Dedifferentiated amniotic fluid mesenchymal stem cell (primary cell): ENCODE data around the gene WDR33.

Source experiments
- DNase-seq: peaks from one replicate; pipeline ENCODE4 v3.0.0-alpha.2; 2016; ENCODE audit errors: extremely low spot score

The WDR33 gene

GRCh38 chr2:127695491-127696472 lies 115.2 kb downstream of the WDR33 start:
- DNase-seq: peak; percentile 53

DNA sequence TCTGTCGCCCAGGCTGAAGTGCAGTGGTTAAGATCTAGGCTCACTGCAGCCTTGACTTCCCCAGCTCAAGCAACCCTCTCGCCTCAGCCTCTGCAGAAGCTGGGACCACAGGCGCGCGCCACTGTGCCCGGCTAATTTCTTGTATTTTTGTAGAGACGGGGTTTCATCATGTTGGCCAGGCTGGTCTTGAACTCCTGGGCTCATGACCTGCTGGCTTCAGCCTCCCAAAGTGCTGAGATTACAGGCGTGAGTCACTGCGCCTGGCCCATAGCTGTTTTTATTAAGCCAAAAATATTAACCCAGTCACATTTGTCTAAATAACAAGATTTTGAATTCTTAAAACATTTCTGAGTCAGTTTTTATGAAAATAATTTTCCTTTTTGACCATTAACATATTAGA lies 116.0 kb downstream of the WDR33 start:
- DNase-seq: no peak

- DNase-seq: no peak
Observed at GRCh38 chr2:127690696-127691095, 120.3 kb downstream of the WDR33 start.

DNA sequence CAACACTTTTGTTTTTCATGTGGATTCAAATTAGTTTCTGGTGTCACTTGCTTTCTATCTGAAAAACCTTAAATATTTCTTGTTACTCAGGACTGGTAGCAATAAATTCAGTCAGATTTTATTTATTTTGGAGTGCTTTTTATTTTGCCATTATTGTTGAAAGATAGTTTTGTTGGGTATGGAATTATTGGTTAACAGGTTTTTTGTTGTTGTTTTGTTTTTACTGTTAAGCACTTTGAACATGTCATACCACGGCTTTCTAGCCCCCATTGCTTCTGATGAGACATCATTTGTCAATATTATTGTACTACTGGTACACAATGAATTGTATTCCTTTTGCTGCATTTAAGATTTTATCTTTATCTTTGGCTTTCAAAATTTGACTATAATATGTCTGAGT lies 122.6 kb downstream of the WDR33 start:
- DNase-seq: no peak

DNA sequence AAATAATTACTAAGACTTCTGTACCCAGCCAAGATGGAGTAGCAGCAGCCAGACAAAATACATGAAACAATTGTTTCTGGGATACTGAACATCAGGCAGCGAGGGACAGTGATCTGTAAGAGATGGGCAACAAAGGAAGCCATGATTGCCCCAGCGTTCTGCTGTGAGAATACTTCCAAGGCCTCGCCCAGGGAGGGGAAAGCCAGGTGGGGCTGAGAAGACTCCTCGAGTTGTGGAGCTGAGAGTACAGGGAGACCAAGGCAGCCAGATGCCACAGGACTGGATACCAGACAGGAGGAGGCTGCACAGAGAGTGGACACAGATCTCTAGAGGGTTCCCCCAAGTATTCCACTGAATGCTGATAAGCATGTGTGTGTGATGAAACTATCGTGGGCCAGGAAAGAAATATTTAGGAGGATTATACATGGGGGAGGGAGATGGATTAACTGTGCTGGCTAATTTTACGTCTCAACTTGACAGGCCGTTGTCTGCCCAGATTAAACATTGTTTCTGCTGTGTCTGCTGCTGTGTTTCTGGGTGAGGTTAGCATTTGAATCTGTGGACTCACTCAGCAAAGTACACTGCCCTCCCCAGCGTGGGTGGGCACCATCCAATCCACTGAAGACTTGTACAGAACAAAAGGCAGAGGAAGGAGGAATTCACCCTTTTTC lies 125.4 kb downstream of the WDR33 start:
- DNase-seq: no peak

- no peak for DNase-seq
Observed at GRCh38 chr2:127683757-127684156, 127.2 kb downstream of the WDR33 start.

DNA sequence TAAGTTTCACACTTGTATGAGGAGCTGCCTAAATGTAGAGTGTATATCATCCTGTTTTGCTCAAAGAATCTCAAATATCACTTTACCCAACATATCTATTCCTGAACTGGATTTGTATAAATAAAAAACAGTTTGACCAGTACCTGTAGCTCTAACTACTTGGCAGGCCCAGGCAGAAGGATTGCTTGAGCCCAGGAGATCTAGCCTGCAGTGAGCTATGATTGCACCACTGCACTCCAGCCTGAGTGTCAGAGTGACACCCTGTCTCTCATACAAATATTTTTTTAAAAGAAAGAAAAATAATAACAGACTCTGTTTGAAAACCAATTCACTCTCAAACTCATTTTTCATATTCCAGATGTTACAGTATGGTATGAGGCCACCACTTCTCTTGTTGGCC lies 127.9 kb downstream of the WDR33 start:
- no peak for DNase-seq

GRCh38 chr2:127681976-127682857 lies 128.8 kb downstream of the WDR33 start:
- DNase-seq: no peak

DNA sequence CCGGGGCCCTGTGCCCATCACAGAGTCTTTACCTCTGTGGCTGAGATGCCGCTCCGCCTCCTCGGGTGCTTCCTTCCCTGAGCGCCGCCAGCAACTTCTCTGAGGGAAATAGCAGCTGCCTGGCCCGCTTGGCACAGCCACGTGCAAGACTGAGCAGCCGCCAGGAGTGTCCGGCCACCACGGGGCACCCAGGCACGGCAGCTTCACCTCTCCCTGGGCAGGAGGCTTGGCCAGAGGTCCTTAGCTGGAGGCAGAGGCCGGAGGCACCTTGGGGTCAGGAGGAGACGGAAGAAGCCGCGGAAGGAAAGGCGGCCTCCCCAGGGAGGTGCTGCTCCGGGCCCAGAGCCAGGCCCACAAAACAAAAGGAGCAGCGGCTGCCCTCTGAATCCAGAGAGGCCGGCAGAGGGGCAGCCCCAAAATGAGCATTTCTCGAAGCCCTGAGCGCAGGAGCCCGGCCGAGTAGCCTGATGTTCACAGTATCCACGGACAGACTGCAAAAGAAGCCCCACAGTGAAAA lies 129.6 kb downstream of the WDR33 start:
- no peak for DNase-seq

DNA sequence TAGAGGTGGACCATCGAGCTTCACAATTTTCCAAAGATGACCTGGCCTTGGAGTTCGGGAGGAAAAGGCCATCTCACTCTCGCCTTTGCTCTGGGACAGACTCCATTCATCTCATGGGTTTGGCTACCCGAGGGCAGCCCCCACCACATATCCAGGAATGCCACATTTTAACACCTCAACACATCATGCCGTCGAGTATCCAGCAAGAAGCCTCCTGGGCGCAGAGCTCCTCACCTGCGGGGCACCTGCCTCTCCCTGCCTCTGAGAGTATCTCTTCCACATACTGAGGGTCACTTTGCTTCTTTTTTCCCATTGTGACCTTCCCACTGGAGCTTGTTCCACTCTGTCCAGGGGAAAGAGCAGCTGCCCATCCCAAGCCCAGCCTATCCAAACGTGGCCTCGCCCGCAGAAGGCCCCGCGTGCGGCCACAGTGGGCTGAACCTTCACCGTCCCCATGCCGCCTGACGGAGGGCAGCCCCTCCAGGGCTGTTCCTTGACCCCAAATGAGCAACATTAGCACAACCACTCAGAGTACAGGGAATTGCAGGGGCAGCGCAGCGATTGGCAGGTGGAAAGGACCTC lies 130.2 kb downstream of the WDR33 start:
- no peak for DNase-seq

DNA sequence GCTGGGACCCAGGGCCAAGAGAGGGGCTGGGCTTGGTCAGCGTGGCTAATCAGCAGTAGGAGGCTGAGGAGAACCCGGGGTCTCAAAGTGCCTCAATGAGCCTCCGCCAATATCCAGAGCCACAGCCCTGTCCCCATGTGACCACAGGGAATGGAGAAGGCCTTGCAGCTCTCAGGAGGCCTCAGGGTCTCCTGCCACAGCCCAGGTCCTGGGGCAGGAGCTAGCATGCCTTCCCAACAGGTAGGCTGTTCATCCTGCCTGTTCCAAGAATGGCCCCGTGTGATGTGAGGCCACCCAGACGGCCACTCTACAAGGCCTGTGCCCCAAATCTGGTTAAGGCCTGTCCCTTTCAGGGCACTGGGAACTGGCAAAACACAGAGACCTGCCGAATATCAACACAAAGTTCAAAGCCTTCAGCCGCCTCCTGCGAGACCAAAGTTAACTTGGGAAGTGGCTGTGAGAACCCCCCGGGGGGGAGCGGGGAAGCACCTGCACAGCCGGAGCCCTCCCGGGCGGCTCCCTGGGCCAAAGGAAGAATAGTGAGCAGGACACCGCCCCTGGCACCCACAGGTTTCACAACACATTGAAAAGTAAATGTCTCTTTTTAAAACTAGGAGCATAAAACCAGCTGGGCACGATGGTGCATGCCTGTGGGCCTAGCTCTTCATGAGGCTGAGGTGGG lies 131.2 kb downstream of the WDR33 start:
- no peak for DNase-seq

DNA sequence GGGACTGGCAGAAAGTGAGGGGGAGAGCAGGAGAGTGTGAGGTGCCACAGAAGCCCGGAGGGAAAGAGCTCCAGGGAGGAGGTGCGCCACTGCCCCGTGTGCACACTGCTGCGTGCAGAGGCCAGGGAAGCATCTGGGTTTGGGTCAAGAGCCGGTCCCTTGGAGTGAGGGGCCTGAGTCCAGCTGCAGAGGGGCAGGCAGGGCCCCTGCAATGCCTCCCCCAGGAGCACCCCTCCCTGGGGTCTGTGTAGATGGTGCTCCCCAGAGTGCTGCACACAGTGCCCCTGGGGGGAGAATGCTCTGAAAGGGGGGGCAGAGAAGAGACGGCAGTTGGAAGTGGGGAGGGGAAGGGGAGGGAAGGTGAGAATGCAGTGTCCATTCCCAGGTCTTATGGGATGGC lies 132.0 kb downstream of the WDR33 start:
- DNase-seq: no peak

DNA sequence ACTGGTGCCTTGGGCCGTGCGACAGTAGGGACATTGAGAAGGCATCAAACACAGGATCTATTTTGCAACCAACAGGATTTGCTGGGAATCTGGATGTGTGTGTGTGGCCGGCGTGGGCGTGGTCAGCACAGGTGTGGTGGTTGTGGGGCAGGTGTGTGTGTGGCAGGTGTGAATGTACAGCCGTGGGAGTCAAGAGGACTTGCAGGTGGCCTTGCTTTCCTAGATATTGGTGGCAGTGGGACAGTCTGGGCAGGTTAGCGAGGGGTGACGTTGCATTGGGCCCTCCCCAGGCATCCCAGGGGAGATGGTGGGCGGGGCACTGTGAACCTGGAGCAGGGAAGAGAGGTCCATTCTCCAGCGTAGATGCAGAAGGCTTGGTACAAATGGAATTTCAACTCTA lies 132.4 kb downstream of the WDR33 start:
- no peak for DNase-seq

GRCh38 chr2:127676906-127677305 lies 134.1 kb downstream of the WDR33 start:
- DNase-seq: no peak

DNA sequence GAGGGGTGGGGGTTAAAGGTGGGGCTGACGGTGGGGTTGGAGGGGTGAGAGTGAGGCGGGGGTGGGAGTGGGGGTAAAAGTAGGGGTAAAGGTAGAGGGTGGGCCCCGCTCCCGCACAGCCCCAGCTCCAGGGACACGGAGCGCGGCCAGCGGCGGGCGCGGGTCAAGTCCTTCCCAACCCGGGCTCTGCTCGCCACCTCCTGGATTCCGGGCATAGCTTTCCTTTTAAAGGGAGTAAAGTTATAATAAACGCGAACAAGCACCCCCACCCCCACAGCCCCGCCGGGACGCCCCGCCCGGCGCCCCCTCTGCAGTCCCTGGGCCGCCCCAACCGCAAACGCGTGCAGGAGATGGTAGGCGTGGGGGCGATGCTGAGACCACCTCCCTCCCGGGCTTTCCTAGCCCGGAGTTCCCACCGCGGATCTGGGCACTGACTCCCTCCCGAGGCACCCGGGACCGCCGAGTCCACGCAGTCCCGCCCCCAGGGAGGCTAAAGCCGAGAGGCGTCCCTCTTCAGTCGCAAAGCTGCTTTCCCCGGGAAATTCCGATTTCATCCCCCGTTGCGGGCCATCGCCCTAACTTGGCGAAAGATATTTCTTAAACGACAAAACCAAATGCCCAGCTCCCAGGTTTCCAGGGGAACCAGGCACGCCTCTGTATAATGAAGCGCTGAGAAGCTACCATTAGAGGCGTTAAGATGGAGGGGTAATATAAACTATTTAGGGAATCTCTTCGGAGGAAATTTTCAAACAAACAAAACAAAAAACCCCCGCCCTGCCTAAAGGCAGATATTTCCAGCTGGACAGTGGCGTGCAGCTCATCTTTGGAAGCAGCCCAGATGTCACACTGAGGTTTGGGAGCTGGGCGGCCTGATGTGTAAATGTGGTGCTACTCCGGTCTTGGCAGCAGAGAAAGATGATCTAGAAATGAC lies 135.4 kb downstream of the WDR33 start, which contains the start of gene LIMS2:
Gene LIMS2, minus strand, starts transcription at position 200 of the 931 bp plus-strand sequence. CDS start 506 bp downstream, outside the sequence.
- peak; percentile 52 for DNase-seq

DNA sequence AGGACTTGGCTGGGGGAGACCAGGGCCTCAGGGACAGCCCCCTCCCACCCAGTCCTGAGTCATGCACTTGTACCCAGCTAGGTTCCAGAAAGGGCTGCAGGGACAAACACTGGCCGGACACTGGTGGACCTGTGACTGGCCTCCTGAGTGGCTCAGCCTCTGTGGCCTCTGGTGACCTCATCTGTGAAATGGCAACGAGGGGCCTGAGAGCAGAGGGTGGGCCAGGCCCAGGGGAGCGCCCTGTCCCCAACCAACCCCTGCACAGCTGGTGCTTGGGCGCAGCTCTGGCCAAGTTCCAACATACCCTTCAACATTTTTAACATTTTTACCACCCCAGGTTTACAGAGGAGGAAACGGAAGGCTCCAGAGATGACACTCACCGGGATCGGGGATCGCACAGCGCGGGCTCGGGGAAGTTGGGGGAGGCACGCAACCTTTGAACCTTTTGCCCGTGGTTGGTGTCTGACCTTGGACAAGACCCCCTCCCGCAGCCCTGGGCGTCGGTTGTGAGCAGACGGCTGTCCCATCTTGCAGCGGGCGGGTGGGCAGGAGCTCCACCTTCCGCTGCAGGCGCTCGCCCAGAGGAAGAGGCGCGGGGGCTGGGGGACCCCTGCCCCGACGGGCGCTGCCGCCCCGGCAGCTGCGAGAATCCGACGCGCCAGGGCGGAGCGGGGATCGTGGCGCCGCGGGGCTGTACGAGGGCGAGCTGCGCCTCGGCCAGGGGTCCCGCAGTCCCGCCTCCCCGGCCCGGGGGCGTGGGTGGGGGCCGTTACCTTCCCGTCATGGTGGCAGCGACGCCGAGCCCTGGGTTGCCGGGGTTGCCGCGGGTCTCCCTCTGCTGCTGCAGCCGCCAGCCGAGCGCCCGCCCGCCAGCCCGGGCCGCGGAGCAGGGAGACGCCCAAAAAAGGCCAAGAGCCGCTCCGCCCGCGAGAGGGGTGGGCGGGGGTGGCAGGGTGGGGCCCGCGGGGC lies 136.4 kb downstream of the WDR33 start:
- no peak for DNase-seq

GRCh38 chr2:127673291-127674069 lies 137.5 kb downstream of the WDR33 start:
- no peak for DNase-seq
